GM18508 (cell line): ENCODE results near the gene HPCAL1.

Experiments
- ATAC-seq: cut with Tn5 transposase; IDR thresholded peaks from one replicate; pipeline ENCODE4 v1.9.1; 2021; ENCODE audit warnings: moderate number of reproducible peaks; ENCODE audit not compliant: insufficient read depth, unreplicated experiment

Gene HPCAL1

GRCh38 chr2:10399358-10399757 lies 96.7 kb downstream of the HPCAL1 start:
- no peak for ATAC-seq

DNA sequence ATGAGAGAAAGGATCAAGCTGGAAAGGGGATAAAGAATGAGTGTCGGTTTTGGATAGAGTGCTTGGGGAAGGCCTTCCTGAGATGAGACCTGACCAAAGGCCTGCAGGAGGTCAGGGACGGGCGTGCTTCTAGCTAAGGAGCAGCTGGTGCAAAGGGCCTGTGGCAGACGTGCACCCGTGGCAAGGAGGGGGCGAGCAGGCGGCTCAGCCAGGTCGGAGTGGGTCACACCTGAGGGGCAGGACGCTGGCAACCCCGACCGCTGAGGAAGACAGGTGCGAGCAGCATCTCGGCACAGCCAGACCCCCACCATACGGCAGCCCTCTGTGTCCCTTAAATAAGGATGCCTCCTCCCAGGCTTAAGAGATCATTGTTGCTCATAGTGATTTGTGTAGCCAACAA lies 97.3 kb downstream of the HPCAL1 start:
- ATAC-seq, result no peak

DNA sequence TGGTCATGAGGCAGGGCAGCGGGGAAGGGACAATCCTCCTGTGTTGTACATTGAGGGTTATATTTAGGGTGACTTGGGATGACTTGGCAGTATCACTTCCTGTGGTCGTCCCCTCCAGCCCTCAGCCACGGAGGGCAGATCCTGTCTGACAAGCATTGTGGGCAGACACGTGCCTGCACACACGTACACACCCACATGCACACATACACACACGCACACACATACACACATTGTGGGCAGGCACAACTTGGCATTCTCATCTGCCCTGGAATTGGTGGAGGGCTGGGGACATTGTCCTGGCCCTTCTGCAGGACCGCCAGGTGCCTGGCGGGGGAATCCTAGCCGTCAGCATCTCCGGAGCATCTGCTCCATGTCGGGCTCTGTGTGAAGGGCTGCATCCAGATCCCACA lies 97.9 kb downstream of the HPCAL1 start:
- no peak for ATAC-seq

GRCh38 chr2:10400978-10401951 lies 98.6 kb downstream of the HPCAL1 start:
- no peak for ATAC-seq

DNA sequence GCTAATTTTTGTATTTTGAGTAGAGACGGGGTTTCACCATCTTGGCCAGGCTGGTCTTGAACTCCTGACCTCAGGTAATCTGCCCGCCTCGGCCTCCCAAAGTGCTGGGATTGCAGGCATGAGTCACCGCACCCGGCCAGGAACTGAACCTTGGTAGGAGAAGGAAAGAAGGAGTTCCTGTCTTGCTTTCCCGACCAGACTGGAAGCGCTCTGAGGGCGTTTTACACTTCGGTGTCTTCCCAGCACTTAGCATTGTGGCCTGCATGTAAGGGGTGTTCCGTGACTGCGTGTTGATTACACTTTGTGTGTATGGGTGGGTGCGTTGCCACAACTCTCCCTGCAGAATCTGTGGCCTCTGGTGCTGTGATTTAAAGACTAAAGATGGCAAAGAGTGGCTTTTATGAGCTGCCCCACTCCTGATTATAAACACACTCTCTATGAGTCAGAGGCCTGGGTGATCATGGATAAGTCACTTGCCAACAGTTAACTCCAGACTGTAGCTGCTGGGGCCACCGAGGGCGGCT lies 99.4 kb downstream of the HPCAL1 start:
- ATAC-seq, result no peak

DNA sequence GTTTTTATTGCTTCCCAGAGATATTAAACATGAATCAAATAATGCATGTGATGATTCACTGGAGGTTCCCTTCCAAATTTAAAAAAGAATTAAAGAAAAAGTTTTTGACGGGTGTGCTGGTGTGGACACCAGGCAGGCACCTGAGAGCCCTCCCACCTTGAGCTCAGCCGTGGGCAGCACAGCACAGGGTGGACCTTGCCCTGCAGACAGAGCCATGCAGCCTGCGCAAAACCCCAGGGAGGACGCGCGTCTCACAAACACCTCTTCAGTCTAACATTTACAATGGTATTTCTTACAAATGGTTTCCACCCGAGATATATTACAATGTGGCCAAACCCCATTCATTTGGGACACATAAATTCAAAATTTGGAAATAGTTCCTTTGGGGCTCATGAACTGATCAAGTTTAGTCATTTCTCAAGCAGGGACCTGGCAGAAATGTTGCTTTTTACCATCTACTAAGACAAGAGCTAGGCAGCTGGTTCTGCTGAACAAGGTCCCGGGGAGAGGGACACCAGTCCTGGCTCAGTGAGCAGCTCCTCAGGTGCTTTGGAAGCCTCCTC lies 100.0 kb downstream of the HPCAL1 start:
- ATAC-seq, result no peak

GRCh38 chr2:10404324-10405143 lies 101.8 kb downstream of the HPCAL1 start:
- no peak for ATAC-seq

DNA sequence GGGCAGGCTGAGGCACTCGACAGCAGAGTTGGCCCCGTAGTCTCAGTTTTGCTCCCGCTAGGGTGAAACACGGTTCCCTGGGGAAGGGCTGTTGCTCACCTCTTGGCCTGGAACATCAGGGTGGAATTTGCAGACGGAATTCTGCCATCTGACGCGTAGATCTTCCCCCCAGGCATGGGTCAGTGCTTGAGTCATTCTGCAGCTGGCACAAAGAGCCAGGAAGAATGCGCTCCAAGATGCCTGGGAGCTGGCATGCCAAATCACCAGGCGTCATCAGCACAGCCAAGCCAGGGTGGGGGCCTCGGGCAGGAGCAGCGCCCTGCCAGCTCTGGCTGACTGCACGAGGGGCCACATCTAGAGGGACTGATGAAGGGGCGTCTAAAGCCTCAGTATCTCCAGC lies 102.7 kb downstream of the HPCAL1 start:
- no peak for ATAC-seq

DNA sequence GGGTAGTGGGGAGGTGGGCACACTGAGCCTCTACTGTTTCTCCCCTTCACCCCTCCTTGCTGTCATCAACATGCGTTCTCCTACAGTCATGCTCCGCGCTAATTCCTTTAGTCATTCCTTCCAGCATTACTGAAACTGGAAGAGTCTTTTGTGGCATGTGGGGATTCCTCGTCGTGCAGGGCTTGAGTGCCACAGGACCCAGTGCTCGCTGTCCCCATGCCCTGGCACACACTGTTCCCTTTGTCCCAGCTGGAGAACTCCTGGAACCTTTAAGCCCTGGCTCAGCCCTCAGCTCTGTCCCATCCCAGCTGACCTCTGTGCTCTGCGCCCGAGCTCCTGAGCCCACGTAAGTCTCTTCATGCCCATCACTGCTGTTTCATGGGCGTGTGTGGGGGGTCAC lies 103.3 kb downstream of the HPCAL1 start:
- no peak for ATAC-seq

- ATAC-seq, result no peak
Measured at GRCh38 chr2:10406491-10407188, 103.9 kb downstream of the HPCAL1 start.

DNA sequence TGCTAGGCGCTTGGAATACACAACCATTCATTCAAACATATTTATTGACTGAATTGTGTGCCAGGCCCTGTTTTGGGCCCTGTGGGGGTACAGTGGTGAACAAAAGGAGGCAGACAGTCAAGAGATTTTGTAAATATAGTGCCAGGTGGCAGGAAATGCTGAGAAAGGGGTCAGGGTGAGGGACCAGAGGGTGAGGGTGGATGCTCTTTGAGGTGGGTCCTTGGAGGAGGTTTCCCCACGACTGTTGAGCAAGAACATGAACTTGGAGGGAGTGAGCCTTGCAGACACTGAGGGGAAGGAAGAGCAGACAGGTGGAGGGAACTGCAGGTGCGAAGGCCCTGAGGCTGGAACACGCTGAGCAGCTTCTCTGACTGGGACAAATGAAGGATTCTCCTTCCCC lies 104.7 kb downstream of the HPCAL1 start:
- no peak for ATAC-seq

GRCh38 chr2:10407841-10408648 lies 105.3 kb downstream of the HPCAL1 start:
- no peak for ATAC-seq

DNA sequence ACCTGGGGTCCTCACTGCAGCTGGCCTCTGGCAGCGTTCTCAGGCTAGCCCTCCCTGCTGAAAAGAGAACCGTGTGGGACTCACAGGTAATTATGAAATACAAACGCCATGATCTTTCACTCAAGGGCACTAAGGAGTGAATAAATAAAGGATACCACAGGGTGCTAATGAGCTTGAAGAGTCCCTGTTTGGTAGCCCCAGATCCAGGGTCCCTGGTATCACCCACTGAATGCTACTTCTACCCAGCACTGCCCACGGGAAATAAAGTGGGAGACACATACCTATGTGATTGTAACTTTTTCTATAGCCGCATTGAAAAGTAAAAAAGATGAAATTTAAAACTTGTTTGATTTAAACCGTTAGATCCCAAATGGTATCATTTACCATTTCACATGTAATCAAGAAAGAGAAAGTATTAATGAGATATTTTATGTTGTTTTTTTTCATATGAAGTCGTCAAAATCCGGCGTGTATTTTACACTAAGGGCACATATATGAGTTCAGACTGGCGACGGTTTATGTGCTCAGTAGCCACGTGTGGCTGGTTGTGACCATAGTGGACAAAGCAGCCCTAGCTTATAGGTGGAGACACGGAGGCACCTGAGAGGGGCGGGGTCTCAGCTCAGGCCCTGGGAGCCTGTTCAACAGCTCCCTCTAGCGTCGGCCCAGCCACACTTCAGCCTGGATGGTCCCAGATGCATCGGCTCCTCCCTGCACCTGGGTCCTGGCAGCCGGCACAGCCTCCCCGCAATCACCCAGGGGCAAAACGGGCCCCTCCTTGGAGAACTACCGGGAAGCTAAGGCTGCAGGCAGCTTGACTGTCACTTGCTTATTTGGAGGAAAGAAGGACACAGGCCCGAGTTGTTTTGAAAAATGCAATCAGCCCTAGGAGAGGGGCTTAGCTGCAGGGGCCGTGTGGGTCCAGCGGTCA lies 106.2 kb downstream of the HPCAL1 start:
- ATAC-seq, result no peak

DNA sequence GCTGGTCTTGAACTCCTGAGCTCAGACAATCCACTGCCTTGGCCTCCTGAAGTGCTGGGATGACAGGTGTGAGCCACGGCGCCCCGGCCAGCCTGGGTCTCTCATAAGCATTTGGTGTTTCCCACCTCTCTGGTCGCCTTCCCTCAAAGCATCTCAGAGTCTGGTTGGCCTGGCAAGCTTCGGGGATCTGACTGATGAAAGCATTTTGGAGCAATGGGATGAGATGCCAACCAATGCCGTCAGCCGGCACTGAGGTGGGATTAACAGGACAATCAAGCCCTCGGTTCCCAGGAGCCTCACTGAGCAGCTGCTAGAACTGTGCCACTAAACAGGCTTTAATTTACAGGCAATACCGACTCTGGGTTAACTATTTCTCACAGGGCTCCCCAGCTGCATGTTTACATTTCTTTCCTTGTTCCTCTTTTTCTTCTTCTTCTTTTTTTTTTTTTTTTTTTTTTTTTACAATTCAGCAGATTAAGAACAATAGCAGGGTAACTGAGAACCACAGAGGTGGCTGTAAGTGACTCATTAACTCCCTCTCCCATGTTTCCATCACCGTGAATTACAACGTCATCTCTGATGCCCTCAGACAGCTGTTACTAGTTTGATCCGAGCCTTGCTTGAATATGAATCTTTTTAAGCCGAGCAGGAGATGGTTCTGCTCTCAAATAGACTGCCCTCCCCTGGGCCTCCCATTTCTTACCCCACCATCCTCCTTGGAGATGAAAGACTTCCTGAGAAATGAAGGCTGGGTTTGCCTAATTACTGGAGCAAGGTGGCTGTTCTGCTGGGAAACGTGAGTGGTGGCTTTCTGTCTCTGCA lies 107.5 kb downstream of the HPCAL1 start:
- peak; percentile 75 for ATAC-seq

GRCh38 chr2:10410823-10411437 lies 108.2 kb downstream of the HPCAL1 start:
- no peak for ATAC-seq

GRCh38 chr2:10411557-10411956 lies 108.9 kb downstream of the HPCAL1 start:
- ATAC-seq, result no peak

- no peak for ATAC-seq
Measured at GRCh38 chr2:10412380-10412779, 109.7 kb downstream of the HPCAL1 start.
